GM18507 (cell line): ENCODE measurements around the gene CNTN4.

Source experiments
- DNase-seq: peaks from one replicate; pipeline ENCODE4 v3.0.0; 2011; ENCODE audit warnings: low read depth; ENCODE audit not compliant: insufficient read length; ENCODE audit errors: extremely low spot score
- FAIRE-seq: peaks from 2 replicates; lab custom pipeline; 2011; peaks lifted over from hg19 to GRCh38; lab: Jason Lieb, UNC

CNTN4 gene

GRCh38 chr3:2246873-2247648, 148.4 kb downstream of the CNTN4 start:
- no peak for DNase-seq
- FAIRE-seq, result no peak

GRCh38 chr3:2247831-2248230, 149.2 kb downstream of the CNTN4 start:
- DNase-seq (no peak), FAIRE-seq (no peak)

- DNase-seq (no peak), FAIRE-seq (no peak)
Observed at GRCh38 chr3:2250783-2251182, 152.1 kb downstream of the CNTN4 start.

- no peak for FAIRE-seq
Observed at GRCh38 chr3:2261747-2262146, 163.1 kb downstream of the CNTN4 start.

GRCh38 chr3:2262204-2262603, 163.5 kb downstream of the CNTN4 start:
- no peak for DNase-seq
- FAIRE-seq, result no peak

More at GRCh38 chr3:2261747-2262146, 163.1 kb downstream of the CNTN4 start:
- DNase-seq, result no peak

GRCh38 chr3:2266606-2267005, 167.9 kb downstream of the CNTN4 start:
- FAIRE-seq (no peak), DNase-seq (no peak)

GRCh38 chr3:2268779-2269178, 170.1 kb downstream of the CNTN4 start:
- DNase-seq (no peak), FAIRE-seq (no peak)

GRCh38 chr3:2274526-2274925, 175.9 kb downstream of the CNTN4 start:
- DNase-seq (no peak), FAIRE-seq (no peak)

- FAIRE-seq (no peak), DNase-seq (no peak)
Observed at GRCh38 chr3:2283818-2284217, 185.2 kb downstream of the CNTN4 start.

- DNase-seq, result no peak
- no peak for FAIRE-seq
Observed at GRCh38 chr3:2300938-2301337, 202.3 kb downstream of the CNTN4 start.

- DNase-seq (no peak), FAIRE-seq (no peak)
Observed at GRCh38 chr3:2301361-2301760, 202.7 kb downstream of the CNTN4 start.

GRCh38 chr3:2303566-2303965, 204.9 kb downstream of the CNTN4 start:
- no peak for FAIRE-seq
- DNase-seq, result no peak

GRCh38 chr3:2311022-2311421, 212.4 kb downstream of the CNTN4 start:
- FAIRE-seq (no peak), DNase-seq (no peak)

GRCh38 chr3:2317521-2317920, 218.9 kb downstream of the CNTN4 start:
- FAIRE-seq (no peak), DNase-seq (no peak)

GRCh38 chr3:2334921-2335320, 236.3 kb downstream of the CNTN4 start:
- no peak for DNase-seq

GRCh38 chr3:2343031-2343682, 244.5 kb downstream of the CNTN4 start:
- DNase-seq (no peak), FAIRE-seq (no peak)

More at GRCh38 chr3:2334921-2335320, 236.3 kb downstream of the CNTN4 start:
- FAIRE-seq, result no peak

- no peak for DNase-seq
- FAIRE-seq, result no peak
Observed at GRCh38 chr3:2352134-2352762, 253.6 kb downstream of the CNTN4 start.

- DNase-seq (no peak), FAIRE-seq (no peak)
Observed at GRCh38 chr3:2354702-2355101, 256.0 kb downstream of the CNTN4 start.

- FAIRE-seq (no peak), DNase-seq (no peak)
Observed at GRCh38 chr3:2356298-2356950, 257.8 kb downstream of the CNTN4 start.

GRCh38 chr3:2360815-2361214, 262.1 kb downstream of the CNTN4 start:
- no peak for DNase-seq
- no peak for FAIRE-seq
